Measurements from ENCODE around the gene FAR2.

- TF ChIP-seq CTCF (IDR thresholded peaks at IDR 0.05; ENCODE audit: low read depth, low read length) (no peak), EZH2phosphoT487 (IDR thresholded peaks at IDR 0.05; ENCODE audit: low read depth) (no peak)
Observed at GRCh38 chr12:29220632-29221336, 71.7 kb downstream of the FAR2 start.

Measured in OCI-LY3 (cell line).